Measurements from ENCODE around the gene BAIAP3.
"Not testable (repeated sequence)": the region's sequence is repeated elsewhere in the genome, so short reads cannot be mapped to it uniquely, and the experiment has no call there.

Gene BAIAP3

DNA sequence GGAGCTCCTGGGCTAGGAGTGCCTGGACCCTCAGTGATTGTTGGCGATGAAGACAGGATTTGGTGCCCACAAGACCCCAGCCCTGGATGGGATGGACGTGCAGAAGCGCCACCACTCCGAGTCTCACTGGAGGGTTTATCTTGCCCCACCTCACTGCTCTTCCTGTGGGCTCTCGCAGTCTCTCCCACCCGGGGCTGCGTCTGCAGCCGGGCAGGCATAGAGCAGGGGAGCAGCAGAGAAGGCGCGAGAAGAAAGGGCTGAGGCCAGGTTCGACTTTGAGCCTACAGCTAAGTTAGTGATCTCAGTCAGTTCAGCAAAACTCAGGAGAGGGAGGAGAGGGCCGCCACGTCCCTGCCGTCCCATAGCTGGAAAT is 17.4 kb upstream of the BAIAP3 start:
- DNase-seq = no peak

GRCh38 chr16:1317479-1318267 is 15.8 kb upstream of the BAIAP3 start:
- DNase-seq = no peak

GRCh38 chr16:1318268-1318545 is 15.2 kb upstream of the BAIAP3 start:
- no peak for DNase-seq

GRCh38 chr16:1319041-1319440 is 14.4 kb upstream of the BAIAP3 start:
- no peak for DNase-seq

DNA sequence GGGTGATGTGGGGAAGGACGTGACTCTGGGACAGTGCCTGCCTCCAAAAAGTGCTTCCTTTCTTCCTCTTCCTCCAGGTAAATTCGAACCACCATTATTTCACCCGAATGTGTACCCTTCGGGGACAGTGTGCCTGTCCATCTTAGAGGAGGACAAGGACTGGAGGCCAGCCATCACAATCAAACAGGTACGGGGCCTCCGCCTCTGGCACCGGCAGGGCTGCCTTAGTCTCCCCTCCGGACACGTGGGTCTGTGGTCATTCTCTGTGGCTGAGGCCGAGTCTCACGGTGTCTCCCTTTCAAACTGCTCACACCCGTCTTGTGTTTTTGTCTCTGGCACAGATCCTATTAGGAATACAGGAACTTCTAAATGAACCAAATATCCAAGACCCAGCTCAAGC is 13.3 kb upstream of the BAIAP3 start:
- DNase-seq = no peak

- no peak for DNase-seq
Observed at GRCh38 chr16:1320658-1321240, 12.7 kb upstream of the BAIAP3 start.

- no peak for DNase-seq
Observed at GRCh38 chr16:1322407-1322806, 11.0 kb upstream of the BAIAP3 start.

DNA sequence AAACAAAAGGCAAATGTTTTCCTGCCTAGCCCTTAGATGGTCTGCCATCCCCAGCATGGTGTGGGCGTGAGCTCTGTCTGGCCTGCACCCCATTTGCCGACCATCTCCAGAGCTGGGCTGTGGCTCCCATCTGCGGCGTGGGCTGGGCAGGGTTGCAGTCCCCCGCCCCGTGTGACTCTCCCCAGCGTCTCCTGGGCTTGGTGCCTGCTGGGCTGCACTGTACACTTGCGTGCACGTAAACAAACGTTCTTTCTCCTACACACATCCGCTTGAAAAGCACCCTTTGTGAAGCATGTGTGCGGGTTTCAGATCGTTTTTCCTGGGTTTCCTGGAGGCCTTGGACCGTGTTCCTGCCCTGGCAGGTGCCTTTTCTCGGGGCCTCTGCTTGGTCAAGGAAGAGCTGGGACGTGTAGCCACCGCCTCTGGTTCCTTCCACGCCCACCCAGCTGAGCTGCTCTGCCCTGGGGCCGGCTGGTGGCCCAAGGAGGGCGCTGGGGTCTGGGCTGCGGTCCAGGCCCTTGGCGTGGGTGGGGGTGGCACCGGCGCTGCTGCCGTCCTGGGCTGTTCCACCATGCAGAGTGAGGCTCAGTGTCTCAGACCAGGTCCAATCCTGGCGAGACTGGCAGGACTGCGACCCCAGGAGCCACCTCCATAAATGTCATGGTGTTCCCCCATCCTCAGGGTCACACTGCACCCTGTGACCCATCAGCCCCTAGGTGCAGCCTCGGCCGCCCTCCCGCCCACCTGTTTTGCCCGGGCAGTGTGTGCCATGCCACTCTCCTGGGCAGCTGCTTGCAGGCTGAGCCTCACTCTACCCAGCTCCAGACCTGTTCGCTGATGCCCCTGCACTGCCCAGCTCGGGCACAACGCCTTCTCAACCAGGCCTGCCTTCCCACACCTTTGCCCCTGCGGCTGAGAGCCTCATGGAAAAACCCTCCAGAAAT is 9.9 kb upstream of the BAIAP3 start:
- no peak for DNase-seq

DNA sequence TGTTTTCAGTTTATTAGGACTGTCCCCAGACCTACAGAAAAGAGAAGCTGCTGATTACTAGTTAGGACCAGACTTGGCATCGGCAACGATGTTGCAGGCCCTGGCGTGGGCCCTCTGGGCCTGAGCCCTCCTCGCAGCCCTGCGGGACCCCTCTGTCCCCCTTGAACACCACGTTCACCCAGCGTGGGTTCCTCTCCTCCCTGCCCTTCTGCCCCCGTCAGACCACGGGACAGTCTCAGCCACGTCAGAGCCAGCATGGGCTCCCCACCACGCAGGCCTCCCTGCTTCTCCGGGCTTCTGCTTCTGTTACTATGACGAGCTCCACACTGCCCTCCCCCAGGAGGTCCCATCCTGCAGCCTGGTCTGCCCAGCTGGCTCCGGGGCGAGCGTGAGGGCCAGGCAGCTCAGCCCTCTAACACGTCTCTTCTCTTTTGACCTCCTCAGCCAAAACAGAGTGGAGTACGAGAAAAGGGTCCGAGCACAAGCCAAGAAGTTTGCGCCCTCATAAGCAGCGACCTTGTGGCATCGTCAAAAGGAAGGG is 9.1 kb upstream of the BAIAP3 start:
- DNase-seq = no peak

DNA sequence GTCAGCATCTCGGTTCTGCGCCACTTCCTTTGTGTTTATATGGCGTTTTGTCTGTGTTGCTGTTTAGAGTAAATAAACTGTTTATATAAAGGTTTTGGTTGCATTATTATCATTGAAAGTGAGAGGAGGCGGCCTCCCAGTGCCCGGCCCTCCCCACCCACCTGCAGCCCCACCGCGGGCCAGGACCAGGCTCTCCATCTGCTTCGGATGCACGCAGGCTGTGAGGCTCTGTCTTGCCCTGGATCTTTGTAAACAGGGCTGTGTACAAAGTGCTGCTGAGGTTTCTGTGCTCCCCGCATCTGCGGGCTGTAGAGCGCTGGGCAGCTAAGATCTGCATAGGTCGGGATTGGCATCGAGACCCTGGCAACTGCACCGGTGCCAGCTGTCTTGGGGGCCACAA is 8.2 kb upstream of the BAIAP3 start:
- DNase-seq = no peak

DNA sequence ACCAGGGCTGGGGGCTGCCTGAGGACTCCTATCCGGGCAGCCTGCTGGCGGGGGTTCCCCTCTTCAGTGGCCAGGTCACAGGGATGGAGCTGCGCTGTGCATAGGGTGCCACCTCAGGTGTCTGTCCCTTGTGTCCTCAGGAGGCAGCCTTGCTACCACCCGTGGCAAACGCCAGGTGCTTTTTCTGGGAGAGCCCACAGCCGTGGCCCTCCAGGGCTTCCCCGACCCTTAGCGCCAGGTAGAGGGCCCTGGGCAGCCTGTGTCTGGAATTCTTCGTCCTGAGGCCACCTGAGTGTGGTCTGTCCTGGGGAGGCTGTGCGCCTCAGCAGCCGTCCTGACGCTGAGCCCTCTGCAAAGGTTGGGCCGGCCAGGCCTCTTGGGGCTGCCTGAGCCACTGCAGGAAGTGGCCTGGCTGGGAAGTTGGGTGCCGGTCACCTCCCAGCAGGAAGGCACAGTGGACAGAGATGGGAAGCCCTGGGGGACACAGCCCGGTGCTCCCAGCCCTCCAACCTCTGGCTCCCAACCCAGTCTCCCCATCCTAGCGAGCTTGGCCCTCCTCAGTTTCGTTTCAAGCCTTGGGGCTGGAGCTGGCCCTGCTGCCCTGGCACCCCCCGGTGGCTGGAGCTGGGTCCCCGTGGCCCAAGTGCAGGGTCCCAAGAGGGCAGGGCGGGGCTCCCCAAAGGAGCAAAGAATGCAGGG is 7.6 kb upstream of the BAIAP3 start:
- no peak for DNase-seq

DNA sequence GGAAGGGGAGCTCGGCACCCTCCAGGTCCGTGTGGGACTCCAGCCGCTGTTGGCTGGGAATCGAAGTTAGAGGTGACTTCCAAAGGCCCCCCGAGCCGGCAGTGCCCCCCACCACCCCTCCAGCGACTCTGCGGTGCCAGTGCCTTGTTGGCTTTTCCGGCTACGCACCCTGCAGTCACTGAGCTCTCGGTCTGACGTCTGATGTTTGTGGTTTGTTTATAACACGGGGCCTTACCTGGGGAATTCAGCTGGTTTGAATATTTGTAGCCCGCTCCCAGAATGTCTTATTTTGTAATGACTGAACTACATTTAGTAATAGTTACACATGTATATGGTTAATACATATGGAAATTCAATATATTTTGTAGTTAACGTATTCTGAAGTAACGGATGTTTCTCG is 7.1 kb upstream of the BAIAP3 start:
- DNase-seq = no peak

DNA sequence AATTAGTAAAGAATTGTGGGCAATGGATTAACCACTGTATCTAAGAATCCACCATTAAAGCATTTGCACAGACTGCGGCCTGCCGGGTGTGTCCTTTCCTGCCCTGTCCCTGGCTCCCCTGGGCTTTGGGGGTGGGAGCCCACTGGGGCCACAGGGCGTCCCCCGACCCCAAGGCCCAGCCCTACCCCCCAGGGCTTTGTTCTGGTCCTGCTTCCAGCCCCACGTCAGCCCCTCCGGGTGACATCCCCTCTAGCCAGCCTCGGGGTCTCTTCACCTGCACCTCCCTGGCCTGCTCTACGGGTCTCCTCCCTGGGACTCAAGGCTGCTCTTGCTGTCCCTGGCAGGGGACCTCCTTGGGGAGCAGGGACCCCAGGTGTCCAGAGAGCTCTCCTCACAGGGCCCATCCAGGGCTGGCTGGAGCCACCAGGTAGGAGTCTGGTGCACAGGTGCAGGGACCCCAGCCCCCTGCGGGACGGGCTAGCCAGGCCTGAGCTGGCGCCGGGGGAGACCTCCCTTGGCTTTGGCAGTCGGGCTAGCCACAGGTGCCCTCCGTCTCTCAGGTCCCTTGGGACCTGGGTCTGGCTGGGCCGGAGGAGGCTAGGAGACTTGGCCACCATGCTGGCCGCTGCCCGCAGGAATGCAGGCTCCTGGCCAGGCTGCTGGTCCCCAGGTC is 6.4 kb upstream of the BAIAP3 start:
- DNase-seq = no peak

- no peak for DNase-seq
Observed at GRCh38 chr16:1327619-1327947, 5.9 kb upstream of the BAIAP3 start.

- DNase-seq = not testable (repeated sequence)
Observed at GRCh38 chr16:1328136-1328535, 5.3 kb upstream of the BAIAP3 start.

DNA sequence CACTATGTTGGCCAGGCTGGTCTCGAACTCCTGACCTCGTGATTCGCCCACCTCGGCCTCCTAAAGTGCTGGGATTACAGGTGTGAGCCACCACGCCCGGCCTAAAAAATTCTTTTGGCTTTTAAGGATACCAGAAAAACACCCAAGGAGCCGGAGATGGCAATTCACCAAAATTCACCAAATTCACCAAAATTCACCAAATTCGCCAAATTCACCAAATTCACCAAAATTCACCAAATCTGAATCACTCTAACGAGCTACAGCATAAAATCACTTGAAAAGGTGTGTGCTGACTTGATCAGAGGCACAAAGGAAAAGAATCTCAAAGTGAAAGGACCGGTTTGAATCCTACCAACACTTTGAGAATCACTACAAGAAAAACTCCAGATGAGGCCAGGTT is 4.5 kb upstream of the BAIAP3 start:
- not testable (repeated sequence) for DNase-seq

DNA sequence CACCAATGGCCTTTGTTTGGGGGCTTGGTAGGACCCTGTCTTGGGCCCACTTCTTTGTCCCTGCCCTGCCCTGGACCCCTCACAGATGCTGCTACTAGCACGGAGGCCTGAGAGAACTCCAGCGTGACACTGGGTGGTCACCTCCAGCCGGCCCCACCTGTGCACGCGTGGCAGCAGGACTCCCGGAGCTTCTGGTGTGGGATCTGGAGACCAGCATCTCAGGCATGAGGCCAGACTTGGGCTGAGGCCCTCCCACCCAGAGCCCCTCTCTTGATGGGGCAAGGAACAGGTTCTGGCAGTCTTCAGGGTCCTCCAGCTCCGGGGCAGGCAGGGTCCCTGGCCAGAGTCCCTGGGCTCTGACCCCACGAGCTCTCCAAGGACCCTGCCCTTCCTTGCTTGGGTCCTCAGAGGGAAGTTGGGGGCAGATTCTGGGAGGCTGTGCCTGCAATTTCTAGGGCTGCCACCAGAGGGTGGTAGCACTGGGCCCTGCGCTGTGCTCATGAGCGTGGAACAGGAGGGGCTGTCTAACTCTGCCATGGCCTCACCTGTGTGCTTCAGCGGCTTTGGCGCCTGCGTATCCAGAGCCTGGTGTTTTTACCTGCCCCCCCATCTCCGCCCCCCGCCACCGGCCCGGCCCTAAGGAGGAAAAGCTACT is 3.1 kb upstream of the BAIAP3 start:
- DNase-seq = no peak

DNA sequence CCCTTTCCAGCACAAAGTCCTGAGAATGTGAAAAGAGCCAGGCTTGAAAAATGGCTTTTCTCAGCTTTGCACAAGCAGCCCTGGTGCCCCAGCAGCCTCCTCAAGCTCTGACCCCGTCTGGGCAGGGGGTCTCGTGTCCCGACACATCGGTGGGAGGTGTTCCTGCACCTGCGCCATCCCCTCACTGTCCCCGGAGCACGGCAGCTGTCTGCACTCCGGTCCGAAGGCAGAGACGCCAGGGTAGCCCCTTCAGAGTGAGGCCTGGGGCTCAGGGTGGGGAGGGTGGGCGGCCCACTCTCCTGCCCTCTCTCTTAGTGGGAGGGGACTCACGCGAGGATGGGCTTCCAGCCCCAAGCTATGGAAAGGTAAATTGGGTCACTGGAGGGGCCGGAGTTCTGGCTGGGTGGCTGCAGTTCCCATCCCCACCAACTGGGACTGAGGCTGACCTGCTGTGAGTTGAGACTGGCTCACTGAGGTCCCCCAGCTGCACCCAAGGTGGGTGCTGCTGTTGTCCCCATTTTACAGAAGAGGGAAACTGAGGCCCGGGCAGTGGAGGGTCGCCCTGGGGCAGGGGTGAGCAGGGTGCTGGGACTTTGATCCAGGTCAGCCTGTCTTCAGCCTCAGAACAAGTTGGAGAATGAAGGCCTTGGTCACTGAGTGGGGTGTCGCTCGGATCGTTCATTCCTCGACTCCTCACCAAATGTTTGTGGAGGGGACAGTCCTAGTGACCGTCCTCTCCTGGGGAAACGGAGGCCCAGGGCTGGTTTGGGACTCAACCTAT is 2.3 kb upstream of the BAIAP3 start:
- DNase-seq = no peak

DNA sequence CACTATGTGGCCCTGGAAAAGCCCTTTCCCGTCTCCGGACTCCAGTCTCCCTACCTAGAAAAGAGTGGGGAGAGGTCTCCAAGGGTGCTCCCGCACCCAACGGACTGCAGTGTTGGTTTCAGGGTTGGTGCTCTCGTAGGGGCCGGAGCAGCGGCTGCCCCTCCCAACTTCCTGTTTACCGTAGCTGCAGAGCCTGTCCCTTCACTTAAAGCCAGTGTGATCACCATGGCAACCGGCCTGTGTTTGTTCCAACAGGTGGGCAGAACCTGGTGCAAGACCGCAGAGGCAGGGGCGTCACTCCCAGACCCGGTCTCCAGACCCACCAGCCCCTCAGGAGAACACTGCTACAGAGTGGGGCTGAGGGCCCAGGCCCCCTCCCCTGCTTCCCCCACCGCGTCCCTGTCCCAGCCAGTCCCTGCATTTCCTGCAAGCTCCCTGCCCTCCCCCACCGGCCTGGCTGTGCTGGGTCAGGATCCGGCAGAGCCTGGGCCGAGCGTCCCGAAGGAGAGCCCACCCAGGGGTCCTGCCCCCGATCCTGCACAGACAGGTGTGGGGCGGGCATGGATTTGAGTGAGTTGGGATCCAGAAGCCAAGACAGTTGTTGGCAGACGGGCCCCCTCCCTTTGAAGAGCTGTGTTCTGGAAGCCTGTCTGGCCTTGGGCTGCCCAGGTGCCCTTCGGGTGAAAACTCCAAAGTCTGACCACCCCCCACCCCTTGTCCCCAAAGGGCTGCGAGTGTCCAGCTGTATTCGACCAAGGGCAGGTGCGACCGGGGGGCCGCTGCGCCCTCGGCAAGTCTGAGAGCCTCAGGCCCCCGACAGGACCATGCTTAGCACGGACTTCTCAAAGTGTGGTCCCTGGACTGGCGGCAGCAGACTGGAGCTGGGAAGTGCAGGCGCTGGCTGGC is 1.5 kb upstream of the BAIAP3 start:
- no peak for DNase-seq

GRCh38 chr16:1332618-1333148 is 762 bp upstream of the BAIAP3 start:
- no peak for DNase-seq

Measured in NCI-H446 (cell line).